ENCODE data around the gene DENND5B.

GRCh38 chr12:31560516-31560915, 30.4 kb downstream of the DENND5B start:
- TF ChIP-seq CTCF (conservative IDR thresholded peaks at IDR 0.05 in 1 of 2, IDR thresholded peaks at IDR 0.05 in 1 of 2; ENCODE audit: extremely low read depth in 1 of 2, insufficient read depth in 1 of 2, low read depth in 1 of 2, low read length in 2 of 2), result no peak
- TF ChIP-seq EZH2 (IDR thresholded peaks at IDR 0.05; ENCODE audit: borderline replicate concordance, low read length), result no peak

All from mammary epithelial cell (primary cell).